Lung (tissue), 12 donors: ENCODE results near the gene NFYC. TPM values are rescaled to one million over a fixed set of nuclear protein-coding genes. Genes with fewer than 3 reads are reported as not detected.

Experiments
- ATAC-seq: fragments of 200-7000 bp; cut with Tn5 transposase; one replicate; pipeline ENCODE4 v1.9.1; 2020; ENCODE audit warnings: moderate number of reproducible peaks; ENCODE audit not compliant: insufficient read depth, low FRiP score
- DNase-seq, 3 donors: peaks; one replicate each; pipeline ENCODE4 v3.0.0-alpha.2; 2013 to 2017
- H3K27ac ChIP-seq, 2 donors: one replicate each; pipeline ENCODE4 v1.5.1; 2013; ENCODE audit warnings: mild to moderate bottlenecking in 2 of 2, moderate library complexity in 2 of 2, control low read depth in 1 of 2, inconsistent platforms in 1 of 2, low read depth in 1 of 2, low read length in 1 of 2
- H3K27me3 ChIP-seq, 3 donors: one replicate each; pipeline ENCODE4 v1.5.1; 2013; ENCODE audit warnings: low read length in 2 of 3; ENCODE audit not compliant: control insufficient read depth in 3 of 3, insufficient read depth in 3 of 3
- H3K36me3 ChIP-seq, 4 donors: one replicate each; pipeline ENCODE4 v1.5.1; 2013; ENCODE audit warnings: low read length in 4 of 4, mild to moderate bottlenecking in 1 of 4, moderate library complexity in 1 of 4; ENCODE audit not compliant: control insufficient read depth in 4 of 4, insufficient read depth in 4 of 4
- H3K4me1 ChIP-seq, 5 donors: one replicate each; pipeline ENCODE4 v1.5.1; 2013; ENCODE audit warnings: low read length in 5 of 5, mild to moderate bottlenecking in 2 of 5, moderate library complexity in 1 of 5; ENCODE audit not compliant: control insufficient read depth in 5 of 5, insufficient read depth in 5 of 5
- H3K4me3 ChIP-seq: one replicate; pipeline ENCODE4 v1.5.1; 2013; ENCODE audit warnings: mild to moderate bottlenecking, control low read depth, moderate library complexity
- H3K9ac ChIP-seq, 2 donors: one replicate each; pipeline ENCODE4 v1.5.1; 2013; ENCODE audit warnings: low read length in 2 of 2, control low read depth in 1 of 2; ENCODE audit not compliant: insufficient read depth in 1 of 2
- H3K9me3 ChIP-seq, 4 donors: one replicate each; pipeline ENCODE4 v1.5.1; 2013; ENCODE audit warnings: low read length in 3 of 4, mild to moderate bottlenecking in 1 of 4, moderate library complexity in 1 of 4; ENCODE audit not compliant: control insufficient read depth in 4 of 4, insufficient read depth in 3 of 4
- WGBS, 2 donors: extraction: QIAGEN DNeasy Blood & Tissue Kit; methylation state at CpG; one replicate each; pipeline ENCODE4 v1.1.7; 2013; 5-methylcytosine and 5-hydroxymethylcytosine counted together
- polyA plus RNA-seq, 2 donors: library from polyadenylated mRNA; stranded (reverse); fragments of 200-250 nt; gene quantifications; one replicate each; pipeline ENCODE4 v1.2.1, GENCODE V29; 2013
- total RNA-seq, 2 donors: library from RNA; depleted of rRNA in 1 of 2; stranded (reverse); fragments of >200 nt in 1 of 2; gene quantifications; one replicate each; pipeline ENCODE4 v1.2.1, GENCODE V29; 2014 to 2021
- TF ChIP-seq, protein P1 (sequence below): IDR thresholded peaks from 2 replicates; pipeline ENCODE4 v1.5.1; 2012; ENCODE audit warnings: mild to moderate bottlenecking; ENCODE audit errors: control extremely low read depth, extremely low read depth
- donor health status: control.
- donor health status: control.
- donor health status: Bipolar disorder and iron deficiency.
- donor health status: healthy.
- donor health status: DM: yes; HTN: yes; CAD: no.

NFYC gene
- total and polyA plus RNA-seq, 4 donors = 28.6 to 69.5 (median 50.3) TPM

DNA sequence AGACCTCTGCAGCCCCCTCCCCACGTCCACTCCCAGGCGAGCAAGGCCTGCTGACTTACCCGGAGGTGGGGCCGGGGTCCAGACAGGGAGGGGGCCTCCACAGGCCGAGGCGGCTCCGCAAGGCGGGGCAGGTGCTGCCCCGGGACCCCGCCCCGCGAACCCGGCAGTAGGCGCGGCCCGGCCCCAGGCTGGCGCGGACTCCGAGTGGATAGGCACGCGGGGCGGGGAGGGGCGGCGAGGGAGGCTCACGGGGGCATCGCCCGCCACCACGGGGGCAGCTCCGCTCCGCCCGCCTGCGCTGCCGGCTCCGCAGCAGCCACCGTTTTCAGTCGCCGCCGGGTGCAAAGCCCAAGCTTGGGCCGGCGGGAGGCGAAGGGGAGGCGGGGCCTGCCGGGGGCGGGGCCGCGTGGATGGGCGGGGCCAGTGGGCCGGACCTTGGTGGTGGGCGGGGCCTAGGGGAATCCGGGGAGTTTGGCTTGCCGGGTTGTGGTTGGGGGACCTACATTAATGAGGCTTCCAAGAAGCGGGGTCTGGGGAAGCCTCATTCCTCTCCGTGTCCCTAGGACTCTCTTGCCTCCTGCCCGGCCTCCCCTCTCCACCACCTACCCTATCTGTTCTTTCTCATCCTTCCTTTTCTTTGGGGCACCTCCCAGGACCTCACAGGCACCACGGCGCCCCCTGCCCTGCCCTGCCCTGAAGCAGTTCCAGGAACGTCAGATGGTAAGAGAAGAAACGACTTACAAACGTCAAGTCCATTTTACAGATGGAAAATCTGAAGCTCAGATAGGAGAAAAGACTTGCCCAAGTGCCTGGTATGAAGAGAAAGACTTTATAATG is 26.0 kb upstream of the NFYC start, which contains the start of gene RIMS3:
Gene RIMS3 (minus strand): TSS at position 348 of the 837 bp plus-strand sequence. CDS start 23,757 bp downstream, outside the sequence.
- ATAC-seq = peak; percentile 86
- H3K27me3 ChIP-seq = peaks cover 0 to 6% (median 0%) of the 10 kb centered on the region in 3 donors
- WGBS, 2 donors = 1% methylated on average over 52 to 59 of the region's 59 CpGs
- H3K36me3 ChIP-seq = no peaks in the 10 kb centered on the region
- peaks cover 0 to 12% (median 0%) of the 10 kb centered on the region in 5 donors for H3K4me1 ChIP-seq
- H3K9me3 ChIP-seq = no peaks in the 10 kb centered on the region
- peak; percentile 57 to 83 (median 62) for DNase-seq
- no peak within 1 kb of the TSS for H3K27ac ChIP-seq
- H3K4me3 ChIP-seq = peak within 1 kb of the TSS; percentile 59
- TF ChIP-seq, protein P1, sequence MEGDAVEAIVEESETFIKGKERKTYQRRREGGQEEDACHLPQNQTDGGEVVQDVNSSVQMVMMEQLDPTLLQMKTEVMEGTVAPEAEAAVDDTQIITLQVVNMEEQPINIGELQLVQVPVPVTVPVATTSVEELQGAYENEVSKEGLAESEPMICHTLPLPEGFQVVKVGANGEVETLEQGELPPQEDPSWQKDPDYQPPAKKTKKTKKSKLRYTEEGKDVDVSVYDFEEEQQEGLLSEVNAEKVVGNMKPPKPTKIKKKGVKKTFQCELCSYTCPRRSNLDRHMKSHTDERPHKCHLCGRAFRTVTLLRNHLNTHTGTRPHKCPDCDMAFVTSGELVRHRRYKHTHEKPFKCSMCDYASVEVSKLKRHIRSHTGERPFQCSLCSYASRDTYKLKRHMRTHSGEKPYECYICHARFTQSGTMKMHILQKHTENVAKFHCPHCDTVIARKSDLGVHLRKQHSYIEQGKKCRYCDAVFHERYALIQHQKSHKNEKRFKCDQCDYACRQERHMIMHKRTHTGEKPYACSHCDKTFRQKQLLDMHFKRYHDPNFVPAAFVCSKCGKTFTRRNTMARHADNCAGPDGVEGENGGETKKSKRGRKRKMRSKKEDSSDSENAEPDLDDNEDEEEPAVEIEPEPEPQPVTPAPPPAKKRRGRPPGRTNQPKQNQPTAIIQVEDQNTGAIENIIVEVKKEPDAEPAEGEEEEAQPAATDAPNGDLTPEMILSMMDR = no peak
- H3K9ac ChIP-seq = no peak within 1 kb of the TSS

DNA sequence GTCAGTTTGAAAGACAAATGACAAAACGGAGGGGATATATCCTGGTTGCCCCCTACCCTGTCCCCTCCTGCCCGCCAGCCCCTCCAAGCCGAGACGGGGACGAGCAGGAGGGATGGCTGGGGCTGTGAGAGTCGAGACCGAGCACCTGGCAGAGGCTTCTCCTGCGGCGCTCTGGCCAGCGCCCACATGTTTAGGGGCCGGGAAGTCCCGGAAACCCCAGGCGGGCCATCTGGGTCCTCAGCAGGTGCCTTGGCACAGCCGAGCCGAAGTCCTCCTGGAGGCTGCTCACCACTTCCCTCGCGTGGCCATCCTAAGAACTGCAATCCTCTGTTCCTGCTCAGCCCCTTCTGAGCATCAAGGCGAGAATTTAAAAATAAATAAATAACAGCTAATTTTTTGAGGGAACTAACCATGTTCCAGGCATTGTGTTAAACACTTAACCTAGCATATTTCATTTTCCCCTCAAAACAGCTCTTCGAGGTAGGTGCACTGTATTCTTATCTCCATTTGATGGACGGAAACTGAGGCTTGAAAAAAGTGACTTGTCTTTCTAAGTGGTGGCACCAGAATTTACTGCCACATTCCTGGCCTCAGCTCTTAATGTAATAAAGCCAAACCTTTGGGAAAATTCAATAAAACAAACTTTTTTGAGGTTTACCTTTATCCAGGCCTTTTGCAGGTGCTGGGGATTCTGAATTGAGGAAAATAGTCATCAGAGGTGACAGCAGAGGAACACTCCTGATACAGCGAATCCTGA is 22.6 kb upstream of the NFYC start:
- Histone ChIP-seq H3K36me3 (no peaks in the 10 kb centered on the region), H3K4me1 (peaks cover 0 to 10% (median 0%) of the 10 kb centered on the region in 5 donors), H3K9ac (no peak overlapping the region), H3K4me3 (no peak overlapping the region), H3K27me3 (peaks cover 0 to 6% (median 0%) of the 10 kb centered on the region in 3 donors), H3K27ac (no peak overlapping the region), H3K9me3 (no peaks in the 10 kb centered on the region)
- ATAC-seq (peak; percentile 84), DNase-seq (peak; percentile 59 to 74 (median 72))
- 11% methylated on average over 21 of the region's 21 CpGs for WGBS, 2 donors
- TF ChIP-seq, protein P1 = peak; percentile 89

DNA sequence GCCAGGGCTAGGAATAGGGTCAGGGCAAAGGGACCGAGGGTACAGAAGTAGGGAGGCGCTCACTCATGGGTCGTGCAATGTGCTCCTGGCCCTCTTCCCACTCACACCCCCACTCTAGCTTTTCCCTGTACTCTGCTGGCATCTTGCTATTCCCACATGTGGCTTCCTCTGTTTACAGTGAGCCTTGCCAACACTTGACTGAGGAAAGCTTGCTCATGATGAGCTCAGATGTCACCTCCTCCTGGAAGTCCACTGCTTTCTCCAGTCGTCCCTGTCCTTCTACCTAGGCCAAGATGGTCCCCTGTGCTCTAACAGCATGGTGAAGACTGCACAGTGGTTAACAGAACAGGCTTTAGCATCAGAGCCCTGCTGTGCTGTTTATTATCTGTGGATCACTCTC is 18.1 kb upstream of the NFYC start:
- Histone ChIP-seq H3K36me3 (no peaks in the 10 kb centered on the region), H3K27me3 (no peaks in the 10 kb centered on the region), H3K9me3 (no peaks in the 10 kb centered on the region), H3K9ac (no peak overlapping the region), H3K4me1 (peaks cover 0 to 5% (median 0%) of the 10 kb centered on the region in 5 donors), H3K27ac (no peak overlapping the region), H3K4me3 (no peak overlapping the region)
- TF ChIP-seq, protein P1 = no peak
- DNase-seq (no peak), ATAC-seq (no peak)
- 76 to 81% methylated on average over 4 of the region's 4 CpGs for WGBS, 2 donors
